HG03064 (cell line): ENCODE measurements around the gene PDLIM7.

Experiments
- ATAC-seq: cut with Tn5 transposase; IDR thresholded peaks from one replicate; pipeline ENCODE4 v1.9.1; 2021; ENCODE audit warnings: low read depth; ENCODE audit not compliant: unreplicated experiment

Gene PDLIM7

DNA sequence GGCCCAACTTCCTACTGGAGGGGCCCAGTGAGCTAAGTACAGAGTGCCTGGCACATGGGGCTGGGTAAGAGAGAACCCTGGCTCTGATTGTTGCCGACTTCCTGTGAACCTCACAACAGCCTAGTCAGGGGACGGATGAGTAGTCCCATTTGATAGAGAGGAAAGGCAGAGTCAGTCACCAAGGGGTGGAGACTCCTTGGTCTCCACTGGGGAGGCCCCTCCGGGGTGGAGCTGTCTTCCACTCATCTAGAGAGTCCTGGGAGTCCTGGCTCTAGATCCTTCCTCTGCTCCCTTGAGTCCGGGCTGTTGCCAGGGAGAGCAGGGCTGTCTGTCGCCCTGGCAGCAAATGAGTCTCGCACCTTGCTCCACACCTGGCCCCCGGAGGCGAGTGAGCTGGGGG is 63.0 kb downstream of the PDLIM7 start:
- no peak for ATAC-seq

GRCh38 chr5:177433658-177434217 is 63.7 kb downstream of the PDLIM7 start:
- no peak for ATAC-seq
